SK-N-SH (cell line): ENCODE data around the gene GLG1. TPM values are rescaled to one million over a fixed set of nuclear protein-coding genes. Genes with fewer than 3 reads are reported as not detected.

Experiments
- CTCF ChIA-PET: fragments of 300-600, 350-600 bp; formaldehyde crosslinking; extraction: SDS; loops from one replicate; lab custom pipeline; 2021; lab: Yijun Ruan, JAX
- POLR2A ChIA-PET: fragments of 350-600 bp; sonication (Branson Sonifier 250); formaldehyde crosslinking; extraction: SDS; loops from one replicate; lab custom pipeline; 2020; ENCODE audit warnings: antibody characterized with exemption, inconsistent platforms; lab: Yijun Ruan, JAX
- DNase-seq: peaks from one replicate; pipeline ENCODE4 v3.0.0; 2012
- H2AFZ ChIP-seq: fragments of 200-600 bp; sonication (generic); 2 replicates; pipeline ENCODE4 v1.8.1; 2016; ENCODE audit warnings: antibody characterized with exemption, mild to moderate bottlenecking, low read depth
- H3F3A ChIP-seq: fragments of 200-600 bp; sonication (generic); replicated peaks from 2 replicates; pipeline ENCODE3; 2016; ENCODE audit warnings: antibody characterized with exemption, mild to moderate bottlenecking; ENCODE audit not compliant: insufficient read depth
- H3K27ac ChIP-seq, 2 experiments: fragments of 200-500 bp in 1 of 2; fragments of 200-600 bp in 1 of 2; sonication (Bioruptor generic) in 1 of 2; sonication (generic), shearing (Covaris generic) in 1 of 2; 2 replicates each; pipeline versions ENCODE4 v1.5.1 to v1.6.1; 2014 to 2016; ENCODE audit warnings: low read depth in 2 of 2, inconsistent platforms in 1 of 2, low read length in 1 of 2, mild to moderate bottlenecking in 1 of 2, mixed read lengths in 1 of 2
- H3K27me3 ChIP-seq: fragments of 200-600 bp; sonication (generic), shearing (Covaris generic); 2 replicates; pipeline ENCODE4 v1.6.1; 2016; ENCODE audit warnings: mixed run types; ENCODE audit not compliant: insufficient read depth
- H3K36me3 ChIP-seq, 2 experiments: fragments of 200-500 bp in 1 of 2; fragments of 200-600 bp in 1 of 2; sonication (Bioruptor generic) in 1 of 2; sonication (generic) in 1 of 2; replicated peaks in 1 of 2; 2 replicates each; pipeline versions ENCODE3 to v1.5.1; 2014 to 2016; ENCODE audit warnings: low read length in 1 of 2, mild to moderate bottlenecking in 1 of 2; ENCODE audit not compliant: insufficient read depth in 2 of 2, control insufficient read depth in 1 of 2
- H3K4me1 ChIP-seq, 2 experiments: fragments of 200-500 bp in 1 of 2; fragments of 200-600 bp in 1 of 2; sonication (Bioruptor generic) in 1 of 2; sonication (generic), shearing (Covaris generic) in 1 of 2; 2 replicates each; pipeline versions ENCODE4 v1.5.1 to v1.6.1; 2014 to 2016; ENCODE audit warnings: low read depth in 1 of 2, low read length in 1 of 2, mixed run types in 1 of 2; ENCODE audit not compliant: insufficient read depth in 2 of 2, control insufficient read depth in 1 of 2
- H3K4me2 ChIP-seq: fragments of 200-600 bp; sonication (generic), shearing (Covaris generic); 2 replicates; pipeline ENCODE4 v1.6.1; 2017; ENCODE audit warnings: mixed run types
- H3K4me3 ChIP-seq, 2 experiments: fragments of 200-500 bp in 1 of 2; fragments of 200-600 bp in 1 of 2; sonication (Bioruptor generic) in 1 of 2; sonication (generic), shearing (Covaris generic) in 1 of 2; 2 replicates each; pipeline versions ENCODE4 v1.5.1 to v1.8.1; 2014 to 2016; ENCODE audit warnings: low read depth in 2 of 2, inconsistent platforms in 1 of 2, low read length in 1 of 2, mild to moderate bottlenecking in 1 of 2, mixed read lengths in 1 of 2, moderate library complexity in 1 of 2
- H3K79me2 ChIP-seq: fragments of 200-600 bp; sonication (generic); 2 replicates; pipeline ENCODE4 v1.8.1; 2017; ENCODE audit warnings: mild to moderate bottlenecking; ENCODE audit not compliant: insufficient read depth
- H3K9ac ChIP-seq: fragments of 200-600 bp; sonication (generic); 2 replicates; pipeline ENCODE4 v1.6.1; 2017; ENCODE audit warnings: mixed run types
- H3K9me2 ChIP-seq: fragments of 200-600 bp; sonication (generic); 2 replicates; pipeline ENCODE4 v1.6.1; 2017; ENCODE audit warnings: mixed run types
- H3K9me3 ChIP-seq: fragments of 200-600 bp; sonication (generic); 2 replicates; pipeline ENCODE4 v1.6.1; 2017; ENCODE audit warnings: mixed run types, mild to moderate bottlenecking, moderate library complexity
- H4K20me1 ChIP-seq: fragments of 200-600 bp; sonication (generic); 2 replicates; pipeline ENCODE4 v1.6.1; 2017; ENCODE audit warnings: mild to moderate bottlenecking, mixed run types; ENCODE audit not compliant: insufficient read depth
- CHD2 ChIP-seq: fragments of 150-350 bp; IDR thresholded peaks from 2 replicates; pipeline ENCODE4 v1.6.1; 2018; ENCODE audit warnings: low read length; ENCODE audit not compliant: partially characterized antibody
- ELF1 ChIP-seq: IDR thresholded peaks from 2 replicates; pipeline ENCODE4 v1.4.0; 2012
- EP300 ChIP-seq, 2 experiments: IDR thresholded peaks; 2 replicates each; pipeline versions ENCODE4 v1.4.0 to v1.6.1; 2012; ENCODE audit warnings: borderline replicate concordance in 1 of 2, low read depth in 1 of 2, low read length in 1 of 2
- EZH2phosphoT487 ChIP-seq: fragments of 200-600 bp; sonication (generic); IDR thresholded peaks from 2 replicates; pipeline ENCODE4 v1.6.1; 2017; ENCODE audit warnings: low read depth, mixed run types, mild to moderate bottlenecking, antibody characterized with exemption, moderate library complexity, borderline replicate concordance
- FOXJ3 ChIP-seq: sonication (generic); formaldehyde crosslinking; IDR thresholded peaks from 2 replicates; pipeline ENCODE4 v1.5.1; 2020; ENCODE audit warnings: mild to moderate bottlenecking, missing genetic modification reagents
- FOXM1 ChIP-seq: IDR thresholded peaks from 2 replicates; pipeline ENCODE4 v1.4.0; 2012; ENCODE audit warnings: low read depth, mild to moderate bottlenecking
- GATA2 ChIP-seq: sonication (generic); formaldehyde crosslinking; IDR thresholded peaks from 2 replicates; pipeline ENCODE4 v1.5.0; 2020; ENCODE audit warnings: mild to moderate bottlenecking, missing genetic modification reagents
- MAX ChIP-seq: IDR thresholded peaks from 2 replicates; pipeline ENCODE4 v1.4.0; 2012; ENCODE audit warnings: low read depth
- MXI1 ChIP-seq: IDR thresholded peaks from 2 replicates; pipeline ENCODE4 v1.6.1; 2012; ENCODE audit warnings: mild to moderate bottlenecking, low read depth, low read length, improper control_type of control experiment
- NFIC ChIP-seq: IDR thresholded peaks from 2 replicates; pipeline ENCODE4 v1.4.0; 2012; ENCODE audit warnings: borderline replicate concordance
- NRF1 ChIP-seq: IDR thresholded peaks from 2 replicates; pipeline ENCODE4 v1.6.1; 2012; ENCODE audit warnings: low read depth, mild to moderate bottlenecking, low read length
- RAD21 ChIP-seq: IDR thresholded peaks from 2 replicates; pipeline ENCODE4 v1.6.1; 2012; ENCODE audit warnings: mild to moderate bottlenecking, low read length
- RCOR1 ChIP-seq: fragments of 150-350 bp; IDR thresholded peaks from 2 replicates; pipeline ENCODE4 v1.6.1; 2017; ENCODE audit warnings: antibody characterized with exemption, low read length
- RXRA ChIP-seq: IDR thresholded peaks from 2 replicates; pipeline ENCODE4 v1.4.0; 2012; ENCODE audit warnings: low read depth, mild to moderate bottlenecking, borderline replicate concordance
- SIN3A ChIP-seq: IDR thresholded peaks from 2 replicates; pipeline ENCODE4 v1.6.1; 2012; ENCODE audit warnings: low read depth, mild to moderate bottlenecking, low read length, moderate library complexity, borderline replicate concordance
- TCF12 ChIP-seq: IDR thresholded peaks from 2 replicates; pipeline ENCODE4 v1.4.0; 2012
- TEAD4 ChIP-seq: IDR thresholded peaks from 2 replicates; pipeline ENCODE4 v1.4.0; 2012; ENCODE audit warnings: mild to moderate bottlenecking, borderline replicate concordance; ENCODE audit not compliant: insufficient read depth
- USF2 ChIP-seq: fragments of 150-350 bp; IDR thresholded peaks from 2 replicates; pipeline ENCODE4 v1.6.1; 2017; ENCODE audit warnings: antibody characterized with exemption, low read length, low read depth, borderline replicate concordance
- WGBS: methylation state at CpG from one replicate; pipeline ENCODE4 v1.1.6; 2017; ENCODE audit warnings: low lambda C conversion rate; 5-methylcytosine and 5-hydroxymethylcytosine counted together
- polyA plus RNA-seq, 3 experiments: library from polyadenylated mRNA; depleted of rRNA; stranded (reverse); fragments of >200 nt; gene quantifications; 2 replicates each; pipeline ENCODE4 v1.2.3, GENCODE V29; 2012
- TF ChIP-seq, protein P1 (sequence below): IDR thresholded peaks from 2 replicates; pipeline ENCODE4 v1.4.0; 2012; ENCODE audit warnings: low read depth, borderline replicate concordance
- TF ChIP-seq, protein P2 (sequence below): IDR thresholded peaks from 2 replicates; pipeline ENCODE4 v1.4.0; 2012; ENCODE audit warnings: low read depth, borderline replicate concordance

Gene GLG1
- polyA plus RNA-seq, 1 of the 3 experiments (the other 2 are of a cell fraction): 71.1 TPM

DNA sequence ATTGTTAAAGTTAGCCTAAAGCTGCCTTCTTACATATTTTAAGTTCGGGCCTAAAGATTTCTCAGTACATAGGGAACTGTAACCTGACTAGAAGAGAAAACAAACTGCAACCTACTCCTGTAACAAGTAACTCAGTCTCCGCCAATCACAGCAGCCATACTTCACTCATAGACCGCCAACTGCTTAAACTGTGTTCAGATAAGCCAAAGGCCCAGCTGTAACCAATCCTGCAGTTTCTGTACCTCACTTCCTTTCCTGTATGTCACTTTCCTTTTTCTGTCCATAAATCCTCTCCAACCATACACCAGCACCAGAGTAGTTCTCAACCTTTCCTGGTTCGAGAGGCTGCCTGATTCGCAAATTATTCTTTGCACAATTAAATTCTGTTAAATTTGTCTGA is 41.5 kb downstream of the GLG1 start:
- ChIA-PET CTCF (no interaction called here), POLR2A (no interaction called here)
- Histone ChIP-seq H3K27ac (no peak overlapping the region), H3K4me3 (no peak overlapping the region), H3K9me3 (no peaks in the 10 kb centered on the region), H3K9ac (no peak overlapping the region)
- no peak for DNase-seq
- TF ChIP-seq EZH2phosphoT487 (no peak), FOXM1 (no peak), RCOR1 (no peak), SIN3A (no peak)
- TF ChIP-seq, protein P1, sequence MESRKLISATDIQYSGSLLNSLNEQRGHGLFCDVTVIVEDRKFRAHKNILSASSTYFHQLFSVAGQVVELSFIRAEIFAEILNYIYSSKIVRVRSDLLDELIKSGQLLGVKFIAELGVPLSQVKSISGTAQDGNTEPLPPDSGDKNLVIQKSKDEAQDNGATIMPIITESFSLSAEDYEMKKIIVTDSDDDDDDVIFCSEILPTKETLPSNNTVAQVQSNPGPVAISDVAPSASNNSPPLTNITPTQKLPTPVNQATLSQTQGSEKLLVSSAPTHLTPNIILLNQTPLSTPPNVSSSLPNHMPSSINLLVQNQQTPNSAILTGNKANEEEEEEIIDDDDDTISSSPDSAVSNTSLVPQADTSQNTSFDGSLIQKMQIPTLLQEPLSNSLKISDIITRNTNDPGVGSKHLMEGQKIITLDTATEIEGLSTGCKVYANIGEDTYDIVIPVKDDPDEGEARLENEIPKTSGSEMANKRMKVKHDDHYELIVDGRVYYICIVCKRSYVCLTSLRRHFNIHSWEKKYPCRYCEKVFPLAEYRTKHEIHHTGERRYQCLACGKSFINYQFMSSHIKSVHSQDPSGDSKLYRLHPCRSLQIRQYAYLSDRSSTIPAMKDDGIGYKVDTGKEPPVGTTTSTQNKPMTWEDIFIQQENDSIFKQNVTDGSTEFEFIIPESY: no peak
- TF ChIP-seq, protein P2, sequence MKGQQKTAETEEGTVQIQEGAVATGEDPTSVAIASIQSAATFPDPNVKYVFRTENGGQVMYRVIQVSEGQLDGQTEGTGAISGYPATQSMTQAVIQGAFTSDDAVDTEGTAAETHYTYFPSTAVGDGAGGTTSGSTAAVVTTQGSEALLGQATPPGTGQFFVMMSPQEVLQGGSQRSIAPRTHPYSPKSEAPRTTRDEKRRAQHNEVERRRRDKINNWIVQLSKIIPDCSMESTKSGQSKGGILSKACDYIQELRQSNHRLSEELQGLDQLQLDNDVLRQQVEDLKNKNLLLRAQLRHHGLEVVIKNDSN: no peak
- TF ChIP-seq, all 33 proteins: peak for 0
- H2AFZ ChIP-seq: no peak overlapping the region
- H3K27me3 ChIP-seq: no peaks in the 10 kb centered on the region
- WGBS: 98% methylated on average over 5 of the region's 5 CpGs
- no peaks in the 10 kb centered on the region for H3K36me3 ChIP-seq
- H3K4me1 ChIP-seq: peaks cover 4 to 59% of the 10 kb centered on the region in 2 experiments; a peak in 3 of 4 replicates
- H3K4me2 ChIP-seq: no peak overlapping the region
- peaks cover 98% of the 10 kb centered on the region for H3K79me2 ChIP-seq
- peaks cover 4% of the 10 kb centered on the region for H3F3A ChIP-seq
- peaks cover 83% of the 10 kb centered on the region for H4K20me1 ChIP-seq
- H3K9me2 ChIP-seq: no peaks in the 10 kb centered on the region

GRCh38 chr16:74564451-74564984 is 42.4 kb downstream of the GLG1 start:
- Histone ChIP-seq H4K20me1 (peaks cover 79% of the 10 kb centered on the region), H3K4me2 (no peak overlapping the region), H3K9ac (no peak overlapping the region), H3K4me1 (peaks cover 4 to 56% of the 10 kb centered on the region in 2 experiments; a peak in 3 of 4 replicates), H2AFZ (no peak overlapping the region), H3K79me2 (peaks cover 98% of the 10 kb centered on the region), H3K9me2 (no peaks in the 10 kb centered on the region), H3F3A (peaks cover 4% of the 10 kb centered on the region), H3K36me3 (no peaks in the 10 kb centered on the region), H3K27ac (no peak overlapping the region), H3K9me3 (no peaks in the 10 kb centered on the region), H3K27me3 (no peaks in the 10 kb centered on the region), H3K4me3 (no peak overlapping the region)
- ChIA-PET CTCF (no interaction called here), POLR2A (no interaction called here)
- WGBS: 100% methylated on average over 1 of the region's 1 CpG
- TF ChIP-seq GATA2 (no peak), FOXJ3 (no peak), TEAD4 (no peak), CHD2 (no peak), ELF1 (no peak), RAD21 (no peak), EP300 (IDR thresholded peaks at IDR 0.05; ENCODE audit: borderline replicate concordance in 1 of 2, low read depth in 1 of 2, low read length in 1 of 2) (no peak), NFIC (no peak), MAX (no peak), EZH2phosphoT487 (no peak), SIN3A (no peak), RXRA (no peak), TCF12 (no peak), NRF1 (no peak), USF2 (no peak), MXI1 (no peak)
- TF ChIP-seq, protein P2: no peak
- TF ChIP-seq, protein P1: no peak
- DNase-seq: no peak
